ENCODE measurements around the gene ADSS1. TPM values are rescaled to one million over a fixed set of nuclear protein-coding genes. Genes with fewer than 3 reads are reported as not detected.
"Not testable (repeated sequence)": the region's sequence is repeated elsewhere in the genome, so short reads cannot be mapped to it uniquely, and the experiment has no call there.

ADSS1 gene
- total RNA-seq, 1 experiment from 2014 or later: 9.9 TPM

DNA sequence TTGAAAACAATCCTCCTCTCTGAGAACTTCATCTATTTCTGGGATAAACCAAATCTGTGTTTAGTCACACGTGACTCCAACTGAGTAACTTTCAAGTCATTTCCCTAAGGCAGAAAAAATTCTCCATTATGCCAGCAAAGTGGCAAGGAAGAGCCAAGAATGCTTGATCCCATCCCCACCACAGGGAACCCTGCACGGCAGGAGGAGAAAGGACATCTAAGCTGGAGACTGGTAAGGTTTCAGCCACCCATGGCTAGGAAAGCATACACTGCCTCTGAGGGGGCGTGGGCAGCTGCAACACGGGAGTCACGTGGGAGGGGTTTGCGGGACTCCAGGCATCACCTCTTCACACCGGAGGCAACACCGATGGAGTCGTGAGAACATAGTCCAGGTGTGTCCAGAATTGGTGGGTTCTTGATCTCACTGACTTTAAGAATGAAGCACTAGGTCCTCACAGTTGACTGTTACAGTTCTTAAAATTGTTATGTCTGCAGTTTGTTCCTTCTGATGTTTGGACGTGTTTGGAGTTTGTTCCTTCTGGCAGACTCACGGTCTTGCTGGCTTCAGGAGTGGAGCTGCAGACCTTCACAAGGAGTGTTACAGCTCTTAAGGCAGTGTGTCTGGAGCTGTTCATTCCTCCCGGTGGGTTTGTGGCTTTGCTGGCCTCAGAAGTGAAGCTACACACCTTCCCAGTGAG is 26.2 kb downstream of the ADSS1 start:
- TF ChIP-seq, protein P1, sequence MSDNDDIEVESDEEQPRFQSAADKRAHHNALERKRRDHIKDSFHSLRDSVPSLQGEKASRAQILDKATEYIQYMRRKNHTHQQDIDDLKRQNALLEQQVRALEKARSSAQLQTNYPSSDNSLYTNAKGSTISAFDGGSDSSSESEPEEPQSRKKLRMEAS (IDR thresholded peaks at IDR 0.05): no peak
- TF ChIP-seq TCF7L2 (IDR thresholded peaks at IDR 0.05; ENCODE audit: borderline replicate concordance, extremely low read depth, insufficient read depth, insufficient read length) (no peak), SP1 (IDR thresholded peaks at IDR 0.05; ENCODE audit: low read depth) (no peak), EGR1 (IDR thresholded peaks at IDR 0.05; ENCODE audit: low read depth) (no peak), CEBPB (IDR thresholded peaks at IDR 0.05; ENCODE audit: low read depth) (no peak), FOSL1 (IDR thresholded peaks at IDR 0.05; ENCODE audit: low read depth) (no peak), SRF (IDR thresholded peaks at IDR 0.05; ENCODE audit: low read depth) (no peak), POLR2AphosphoS5 (IDR thresholded peaks at IDR 0.05; ENCODE audit: low read depth, low read length) (no peak), ELF1 (IDR thresholded peaks at IDR 0.05; ENCODE audit: borderline replicate concordance, low read depth) (no peak), EZH2phosphoT487 (IDR thresholded peaks at IDR 0.05; ENCODE audit: borderline replicate concordance) (no peak), ZFX (IDR thresholded peaks at IDR 0.05) (no peak), EZH2 (IDR thresholded peaks at IDR 0.05) (no peak)
- TF ChIP-seq, protein P2, sequence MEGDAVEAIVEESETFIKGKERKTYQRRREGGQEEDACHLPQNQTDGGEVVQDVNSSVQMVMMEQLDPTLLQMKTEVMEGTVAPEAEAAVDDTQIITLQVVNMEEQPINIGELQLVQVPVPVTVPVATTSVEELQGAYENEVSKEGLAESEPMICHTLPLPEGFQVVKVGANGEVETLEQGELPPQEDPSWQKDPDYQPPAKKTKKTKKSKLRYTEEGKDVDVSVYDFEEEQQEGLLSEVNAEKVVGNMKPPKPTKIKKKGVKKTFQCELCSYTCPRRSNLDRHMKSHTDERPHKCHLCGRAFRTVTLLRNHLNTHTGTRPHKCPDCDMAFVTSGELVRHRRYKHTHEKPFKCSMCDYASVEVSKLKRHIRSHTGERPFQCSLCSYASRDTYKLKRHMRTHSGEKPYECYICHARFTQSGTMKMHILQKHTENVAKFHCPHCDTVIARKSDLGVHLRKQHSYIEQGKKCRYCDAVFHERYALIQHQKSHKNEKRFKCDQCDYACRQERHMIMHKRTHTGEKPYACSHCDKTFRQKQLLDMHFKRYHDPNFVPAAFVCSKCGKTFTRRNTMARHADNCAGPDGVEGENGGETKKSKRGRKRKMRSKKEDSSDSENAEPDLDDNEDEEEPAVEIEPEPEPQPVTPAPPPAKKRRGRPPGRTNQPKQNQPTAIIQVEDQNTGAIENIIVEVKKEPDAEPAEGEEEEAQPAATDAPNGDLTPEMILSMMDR (IDR thresholded peaks at IDR 0.05 in 2 of 3, conservative IDR thresholded peaks at IDR 0.05 in 1 of 3; ENCODE audit: borderline replicate concordance in 1 of 3, insufficient read depth in 1 of 3, low read depth in 2 of 3, low read length in 2 of 3): no peak
- TF ChIP-seq, protein P3, sequence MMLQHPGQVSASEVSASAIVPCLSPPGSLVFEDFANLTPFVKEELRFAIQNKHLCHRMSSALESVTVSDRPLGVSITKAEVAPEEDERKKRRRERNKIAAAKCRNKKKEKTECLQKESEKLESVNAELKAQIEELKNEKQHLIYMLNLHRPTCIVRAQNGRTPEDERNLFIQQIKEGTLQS (IDR thresholded peaks at IDR 0.05): no peak
- TF ChIP-seq, protein P4, sequence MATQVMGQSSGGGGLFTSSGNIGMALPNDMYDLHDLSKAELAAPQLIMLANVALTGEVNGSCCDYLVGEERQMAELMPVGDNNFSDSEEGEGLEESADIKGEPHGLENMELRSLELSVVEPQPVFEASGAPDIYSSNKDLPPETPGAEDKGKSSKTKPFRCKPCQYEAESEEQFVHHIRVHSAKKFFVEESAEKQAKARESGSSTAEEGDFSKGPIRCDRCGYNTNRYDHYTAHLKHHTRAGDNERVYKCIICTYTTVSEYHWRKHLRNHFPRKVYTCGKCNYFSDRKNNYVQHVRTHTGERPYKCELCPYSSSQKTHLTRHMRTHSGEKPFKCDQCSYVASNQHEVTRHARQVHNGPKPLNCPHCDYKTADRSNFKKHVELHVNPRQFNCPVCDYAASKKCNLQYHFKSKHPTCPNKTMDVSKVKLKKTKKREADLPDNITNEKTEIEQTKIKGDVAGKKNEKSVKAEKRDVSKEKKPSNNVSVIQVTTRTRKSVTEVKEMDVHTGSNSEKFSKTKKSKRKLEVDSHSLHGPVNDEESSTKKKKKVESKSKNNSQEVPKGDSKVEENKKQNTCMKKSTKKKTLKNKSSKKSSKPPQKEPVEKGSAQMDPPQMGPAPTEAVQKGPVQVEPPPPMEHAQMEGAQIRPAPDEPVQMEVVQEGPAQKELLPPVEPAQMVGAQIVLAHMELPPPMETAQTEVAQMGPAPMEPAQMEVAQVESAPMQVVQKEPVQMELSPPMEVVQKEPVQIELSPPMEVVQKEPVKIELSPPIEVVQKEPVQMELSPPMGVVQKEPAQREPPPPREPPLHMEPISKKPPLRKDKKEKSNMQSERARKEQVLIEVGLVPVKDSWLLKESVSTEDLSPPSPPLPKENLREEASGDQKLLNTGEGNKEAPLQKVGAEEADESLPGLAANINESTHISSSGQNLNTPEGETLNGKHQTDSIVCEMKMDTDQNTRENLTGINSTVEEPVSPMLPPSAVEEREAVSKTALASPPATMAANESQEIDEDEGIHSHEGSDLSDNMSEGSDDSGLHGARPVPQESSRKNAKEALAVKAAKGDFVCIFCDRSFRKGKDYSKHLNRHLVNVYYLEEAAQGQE (IDR thresholded peaks at IDR 0.05; ENCODE audit: low read depth): no peak
- Histone ChIP-seq H3K9me3 (ENCODE audit: control insufficient read depth in 1 of 2, insufficient read depth in 1 of 2, low read depth in 1 of 2, low read length in 2 of 2) (no peaks in the 10 kb centered on the region), H3K9ac (ENCODE audit: low read length) (no peak overlapping the region), H4K20me1 (ENCODE audit: insufficient read depth) (no peaks in the 10 kb centered on the region), H3K4me1 (ENCODE audit: control insufficient read depth in 1 of 2, insufficient read depth in 2 of 2, low read length in 2 of 2) (peaks cover 23 to 35% of the 10 kb centered on the region in 2 experiments), H3K27me3 (ENCODE audit: insufficient read depth, low read length) (no peaks in the 10 kb centered on the region), H3K4me2 (ENCODE audit: low read length) (no peak overlapping the region), H3K4me3 (replicated peaks in 1 of 2; ENCODE audit: low read depth in 1 of 2, low read length in 2 of 2) (no peak overlapping the region), H3K27ac (ENCODE audit: low read depth, low read length) (no peak overlapping the region), H3K36me3 (ENCODE audit: control insufficient read depth in 1 of 2, insufficient read depth in 2 of 2, low read length in 2 of 2) (peaks cover 0 to 1% of the 10 kb centered on the region in 2 experiments; a peak in 1 of 4 replicates), H3K79me2 (ENCODE audit: insufficient read depth, low read length) (peaks cover 22% of the 10 kb centered on the region), H3K9me2 (ENCODE audit: insufficient read depth) (no peaks in the 10 kb centered on the region), H2AFZ (ENCODE audit: low read depth, low read length, poor library complexity, severe bottlenecking) (no peak overlapping the region)
- ChIA-PET POLR2A (interaction anchor here (1.0 kb wide), 1 partner anchor 15 kb away, joined by 3 read pairs; no protein-coding TSS in a partner anchor), CTCF (interaction anchor here (1.1 to 1.7 kb wide), 2 partner anchors 19 to 25 kb away, joined by 3 to 5 read pairs; no protein-coding TSS in a partner anchor), RAD21 (ENCODE audit: low non-redundant PET in 1 of 2, low total read pairs in 2 of 2, uncharacterized antibody in 2 of 2, unreplicated experiment in 2 of 2) (no interaction called here)
- no TSS peak for BruUV-seq (replicated peaks)
- intact Hi-C loops (cut with micrococcal nuclease): no loop called here
- no peak for ATAC-seq
- DNase-seq (ENCODE audit: low read depth, low spot score): no peak

DNA sequence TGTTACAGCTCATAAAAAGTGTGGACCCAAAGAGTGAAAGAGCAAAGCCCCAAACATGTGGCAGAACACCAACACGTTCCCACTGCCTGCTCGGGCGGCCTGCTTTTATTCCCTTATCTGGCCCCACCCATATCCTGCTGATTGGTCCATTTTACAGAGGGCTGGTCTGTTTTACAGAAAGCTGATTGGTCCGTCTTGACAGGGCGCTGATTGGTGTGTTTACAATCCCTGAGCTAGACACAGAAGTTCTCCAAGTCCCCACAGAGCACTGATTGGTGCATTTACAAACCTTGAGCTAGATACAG is 26.7 kb downstream of the ADSS1 start:
- intact Hi-C loops (cut with micrococcal nuclease); H3K4me3 ChIP-seq (replicated peaks in 1 of 2; ENCODE audit: low read depth in 1 of 2, low read length in 2 of 2); POLR2A ChIA-PET; ATAC-seq; DNase-seq (ENCODE audit: low read depth, low spot score); H3K4me2 ChIP-seq (ENCODE audit: low read length); H3K36me3 ChIP-seq (ENCODE audit: control insufficient read depth in 1 of 2, insufficient read depth in 2 of 2, low read length in 2 of 2); RAD21 ChIA-PET (ENCODE audit: low non-redundant PET in 1 of 2, low total read pairs in 2 of 2, uncharacterized antibody in 2 of 2, unreplicated experiment in 2 of 2); H3K27ac ChIP-seq (ENCODE audit: low read depth, low read length); H2AFZ ChIP-seq (ENCODE audit: low read depth, low read length, poor library complexity, severe bottlenecking); H3K9ac ChIP-seq (ENCODE audit: low read length); BruUV-seq (replicated peaks); H3K9me2 ChIP-seq (ENCODE audit: insufficient read depth); H3K27me3 ChIP-seq (ENCODE audit: insufficient read depth, low read length); H3K9me3 ChIP-seq (ENCODE audit: control insufficient read depth in 1 of 2, insufficient read depth in 1 of 2, low read depth in 1 of 2, low read length in 2 of 2); H4K20me1 ChIP-seq (ENCODE audit: insufficient read depth): not testable (repeated sequence)
- peaks cover 23 to 35% of the 10 kb centered on the region in 2 experiments for H3K4me1 ChIP-seq (ENCODE audit: control insufficient read depth in 1 of 2, insufficient read depth in 2 of 2, low read length in 2 of 2)
- H3K79me2 ChIP-seq (ENCODE audit: insufficient read depth, low read length): peaks cover 27% of the 10 kb centered on the region
- CTCF ChIA-PET: interaction anchor here (1.1 to 1.7 kb wide), 2 partner anchors 18 to 26 kb away, joined by 3 to 5 read pairs; no protein-coding TSS in a partner anchor
